B cell (primary cell): ENCODE results near the gene LRRC75B. TPM values are rescaled to one million over a fixed set of nuclear protein-coding genes. Genes with fewer than 3 reads are reported as not detected.

Experiments
- ATAC-seq: fragments of 200-7000 bp; cut with Tn5 transposase; one replicate; pipeline ENCODE4 v1.10.0; 2021; ENCODE audit warnings: low read depth, mild to moderate bottlenecking, moderate number of reproducible peaks, moderate library complexity
- CTCF ChIA-PET: fragments of 350-600 bp; sonication (Branson Sonifier 250); formaldehyde crosslinking; loops from one replicate; lab custom pipeline; 2021; ENCODE audit warnings: antibody characterized with exemption, inconsistent platforms; lab: Charles Lee
- POLR2A ChIA-PET: fragments of 350-600 bp; sonication (Branson Sonifier 250); formaldehyde crosslinking; loops from one replicate; lab custom pipeline; 2021; ENCODE audit warnings: antibody characterized with exemption; lab: Charles Lee
- DNase-seq: peaks from one replicate; pipeline ENCODE4 v3.0.0; 2013
- H2AFZ ChIP-seq: 2 replicates; pipeline ENCODE4 v1.6.1; 2012; ENCODE audit warnings: mild to moderate bottlenecking, low read depth, low read length; ENCODE audit not compliant: insufficient read depth, poor library complexity, severe bottlenecking
- H3K27ac ChIP-seq, 2 donors: 1 replicate in 1 of 2; 2 replicates in 1 of 2; pipeline ENCODE4 v1.5.1; 2012 to 2013; ENCODE audit warnings: low read length in 2 of 2, mild to moderate bottlenecking in 2 of 2, moderate library complexity in 1 of 2
- H3K27me3 ChIP-seq, 4 experiments: fragments of 200-600 bp in 1 of 4; sonication (generic) in 1 of 4; replicated peaks in 1 of 4; 1 replicate in 2 of 4; 2 replicates in 2 of 4; pipeline versions ENCODE4 v1.6.1 to v1.7.0; 2013 to 2016; ENCODE audit warnings: low read length in 3 of 4, mild to moderate bottlenecking in 2 of 4, mixed read lengths in 1 of 4, moderate library complexity in 1 of 4; ENCODE audit not compliant: insufficient read depth in 4 of 4, control insufficient read depth in 3 of 4; ENCODE audit errors: control extremely low read depth in 1 of 4
- H3K36me3 ChIP-seq, 2 experiments: replicated peaks in 1 of 2; 1 replicate in 1 of 2; 2 replicates in 1 of 2; pipeline versions ENCODE4 v1.6.1 to v1.7.1; 2013; ENCODE audit warnings: low read length in 1 of 2; ENCODE audit not compliant: insufficient read depth in 2 of 2, control insufficient read depth in 1 of 2; ENCODE audit errors: control extremely low read depth in 1 of 2, extremely low read depth in 1 of 2
- H3K4me1 ChIP-seq, 2 donors: fragments of 200-600 bp in 1 of 2; sonication (generic) in 1 of 2; 1 replicate in 1 of 2; 2 replicates in 1 of 2; pipeline versions ENCODE4 v1.5.1 to v1.6.1; 2013 to 2017; ENCODE audit warnings: low read length in 2 of 2; ENCODE audit not compliant: control insufficient read depth in 2 of 2, insufficient read depth in 2 of 2
- H3K4me2 ChIP-seq: replicated peaks from 2 replicates; pipeline ENCODE3; 2012; ENCODE audit warnings: mild to moderate bottlenecking, low read depth, low read length; ENCODE audit not compliant: poor library complexity, severe bottlenecking
- H3K4me3 ChIP-seq, 5 experiments: fragments of 200-600 bp in 1 of 5; sonication (generic) in 1 of 5; 1 replicate in 3 of 5; 2 replicates in 2 of 5; pipeline versions ENCODE4 v1.5.1 to v1.7.0; 2011 to 2016; ENCODE audit warnings: low read length in 4 of 5, mild to moderate bottlenecking in 4 of 5, low read depth in 2 of 5, control low read depth in 1 of 5, moderate library complexity in 1 of 5; ENCODE audit not compliant: insufficient read depth in 1 of 5; ENCODE audit errors: control extremely low read depth in 1 of 5, extremely low read depth in 1 of 5
- H3K79me2 ChIP-seq: fragments of 200-600 bp; sonication (generic); one replicate; pipeline ENCODE4 v1.6.0; 2016; ENCODE audit warnings: low read length; ENCODE audit not compliant: control insufficient read depth, insufficient read depth
- H3K9ac ChIP-seq: fragments of 200-600 bp; sonication (generic); 2 replicates; pipeline ENCODE4 v1.6.1; 2017; ENCODE audit warnings: mild to moderate bottlenecking, low read length, moderate library complexity
- H3K9me3 ChIP-seq, 3 donors: one replicate each; pipeline versions ENCODE4 v1.6.1 to v1.7.1; 2013; ENCODE audit warnings: low read length in 2 of 3; ENCODE audit not compliant: control insufficient read depth in 2 of 3, insufficient read depth in 1 of 3; ENCODE audit errors: control extremely low read depth in 1 of 3
- H4K20me1 ChIP-seq: 2 replicates; pipeline ENCODE4 v1.6.0; 2012; ENCODE audit warnings: mild to moderate bottlenecking, low read length; ENCODE audit not compliant: insufficient read depth, control insufficient read depth, poor library complexity, severe bottlenecking
- H3K27ac Mint-ChIP-seq: one replicate; pipeline ENCODE4 v1.8.0; 2021; ENCODE audit warnings: mixed read lengths
- H3K27me3 Mint-ChIP-seq: one replicate; pipeline ENCODE4 v1.8.0; 2021; ENCODE audit warnings: mixed read lengths
- H3K4me1 Mint-ChIP-seq: one replicate; pipeline ENCODE4 v1.8.0; 2021; ENCODE audit warnings: mixed read lengths
- H3K4me3 Mint-ChIP-seq: one replicate; pipeline ENCODE4 v1.8.0; 2021; ENCODE audit warnings: mixed read lengths
- H3K9me3 Mint-ChIP-seq: one replicate; pipeline ENCODE4 v1.8.0; 2022; ENCODE audit warnings: mixed read lengths; ENCODE audit not compliant: insufficient read depth
- CTCF ChIP-seq: fragments of 200-600 bp; IDR thresholded peaks from one replicate; pipeline ENCODE4 v1.8.0; 2022; ENCODE audit warnings: antibody characterized with exemption, mild to moderate bottlenecking
- EZH2 ChIP-seq: IDR thresholded peaks from 2 replicates; pipeline ENCODE4 v1.6.1; 2012; ENCODE audit warnings: borderline replicate concordance, low read depth, mild to moderate bottlenecking, moderate library complexity, low read length; ENCODE audit not compliant: insufficient read depth, poor library complexity, severe bottlenecking
- WGBS: methylation state at CpG from one replicate; pipeline ENCODE4 v1.1.5; 2013; ENCODE audit warnings: missing lambda C conversion rate; ENCODE audit not compliant: insufficient coverage; 5-methylcytosine and 5-hydroxymethylcytosine counted together
- intact Hi-C: fragments of 100-400 bp; cut with micrococcal nuclease; formaldehyde crosslinking; loops from one replicate; pipeline ENCODE4 v1.10.0; 2022
- polyA plus RNA-seq: library from polyadenylated mRNA; depleted of rRNA; stranded (reverse); fragments of >200 nt; gene quantifications from 2 replicates; pipeline ENCODE4 v1.2.3, GENCODE V29; 2012
- total RNA-seq, 2 donors: library from RNA; stranded (reverse); fragments of 120-200 nt in 1 of 2; gene quantifications; 1 replicate in 1 of 2; 2 replicates in 1 of 2; pipeline versions ENCODE4 v1.2.3 to v1.2.4, GENCODE V29; 2013 to 2022

LRRC75B gene
- total and polyA plus RNA-seq, 2 donors (not counting 1 experiment from before 2014, with no cell fraction given): 1.3 to 3.1 TPM

- TF ChIP-seq EZH2 (no peak), CTCF (no peak)
- H3K4me3 ChIP-seq: peak within 1 kb of the TSS; percentile 64 to 99 (median 94)
- H4K20me1 ChIP-seq: peaks cover 57% of the 10 kb centered on the region
- CTCF ChIA-PET: interaction anchor here (0.7 to 1.6 kb wide), 4 partner anchors 121 to 780 kb away, joined by 3 to 4 read pairs (median 3); no protein-coding TSS in a partner anchor
- peak within 1 kb of the TSS; percentile 99 for H3K4me3 Mint-ChIP-seq
- no peaks in the 10 kb centered on the region for H3K9me3 Mint-ChIP-seq
- H3K9me3 ChIP-seq: no peaks in the 10 kb centered on the region
- H2AFZ ChIP-seq: peak within 1 kb of the TSS; percentile 98
- POLR2A ChIA-PET: interaction anchor here (0.7 to 3.8 kb wide), 5 partner anchors 53 to 662 kb away, joined by 3 to 14 read pairs (median 6); partner anchors contain the start of genes ADORA2A and MIF
- peaks cover 87% of the 10 kb centered on the region for H3K79me2 ChIP-seq
- intact Hi-C loops: loop anchor here (1.0 to 10.0 kb wide), 7 partner anchors 121 to 1483 kb away; partner anchors contain the start of genes ADORA2A, GNAZ, RAB36 and RSPH14
- ATAC-seq (peak; percentile 80), DNase-seq (peak; percentile 99)
- peaks cover 64 to 73% of the 10 kb centered on the region in 2 donors for H3K4me1 ChIP-seq
- peak within 1 kb of the TSS; percentile 98 for H3K27ac Mint-ChIP-seq
- peak within 1 kb of the TSS; percentile 83 for H3K4me2 ChIP-seq
- H3K4me1 Mint-ChIP-seq: peaks cover 80% of the 10 kb centered on the region
- peaks cover 3 to 45% of the 10 kb centered on the region in 2 experiments for H3K36me3 ChIP-seq
- H3K27ac ChIP-seq: peak within 1 kb of the TSS; percentile 87 to 96
- WGBS: under 1% methylated on average over 59 of the region's 59 CpGs
- H3K27me3 ChIP-seq: no peaks in the 10 kb centered on the region
- peak within 1 kb of the TSS; percentile 97 for H3K9ac ChIP-seq
- no peaks in the 10 kb centered on the region for H3K27me3 Mint-ChIP-seq
Observed at GRCh38 chr22:24555165-24556039, 37.5 kb downstream of the LRRC75B start, which contains the start of gene SNRPD3. Gene SNRPD3, plus strand, starts transcription at chr22:24555999. Its CDS starts 1,676 bp downstream, at chr22:24557675.
